Measurements from ENCODE around the gene KCTD11.

DNA sequence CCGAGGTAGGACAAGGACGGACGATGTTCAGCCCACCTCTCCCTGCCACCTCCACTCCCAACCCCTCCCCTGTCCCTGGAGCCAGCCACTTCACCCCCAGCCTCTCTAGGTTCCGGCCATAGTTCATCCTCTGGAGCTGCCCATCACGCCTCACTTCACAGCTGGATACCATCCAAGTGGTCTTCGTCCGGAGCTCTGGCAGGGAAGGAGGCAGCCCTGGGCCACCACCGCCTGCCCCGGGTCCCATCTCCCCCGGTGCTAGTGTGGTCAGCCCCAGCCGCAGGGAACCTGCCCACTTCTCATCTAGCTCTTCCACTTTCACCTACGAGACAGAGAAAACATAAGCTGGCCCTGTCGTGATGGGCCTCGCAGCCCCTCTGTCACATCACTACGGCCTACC is 30.5 kb upstream of the KCTD11 start:
- TF ChIP-seq, protein P1, sequence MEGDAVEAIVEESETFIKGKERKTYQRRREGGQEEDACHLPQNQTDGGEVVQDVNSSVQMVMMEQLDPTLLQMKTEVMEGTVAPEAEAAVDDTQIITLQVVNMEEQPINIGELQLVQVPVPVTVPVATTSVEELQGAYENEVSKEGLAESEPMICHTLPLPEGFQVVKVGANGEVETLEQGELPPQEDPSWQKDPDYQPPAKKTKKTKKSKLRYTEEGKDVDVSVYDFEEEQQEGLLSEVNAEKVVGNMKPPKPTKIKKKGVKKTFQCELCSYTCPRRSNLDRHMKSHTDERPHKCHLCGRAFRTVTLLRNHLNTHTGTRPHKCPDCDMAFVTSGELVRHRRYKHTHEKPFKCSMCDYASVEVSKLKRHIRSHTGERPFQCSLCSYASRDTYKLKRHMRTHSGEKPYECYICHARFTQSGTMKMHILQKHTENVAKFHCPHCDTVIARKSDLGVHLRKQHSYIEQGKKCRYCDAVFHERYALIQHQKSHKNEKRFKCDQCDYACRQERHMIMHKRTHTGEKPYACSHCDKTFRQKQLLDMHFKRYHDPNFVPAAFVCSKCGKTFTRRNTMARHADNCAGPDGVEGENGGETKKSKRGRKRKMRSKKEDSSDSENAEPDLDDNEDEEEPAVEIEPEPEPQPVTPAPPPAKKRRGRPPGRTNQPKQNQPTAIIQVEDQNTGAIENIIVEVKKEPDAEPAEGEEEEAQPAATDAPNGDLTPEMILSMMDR (IDR thresholded peaks at IDR 0.05): no peak
- no peak for TF ChIP-seq POLR2A (IDR thresholded peaks at IDR 0.05)

All from thyroid gland (tissue), 4 donors.